NCI-H446 (cell line): Measurements from ENCODE around the gene KIAA1328.
"Not testable (repeated sequence)": the region's sequence is repeated elsewhere in the genome, so short reads cannot be mapped to it uniquely, and the experiment has no call there.

ENCODE experiments used
- DNase-seq, 2 experiments: peaks; one replicate each; lab custom pipeline; 2025; lab: John Stamatoyannopoulos, UW

The KIAA1328 gene

GRCh38 chr18:36887864-36888263 is 58.9 kb downstream of the KIAA1328 start:
- DNase-seq: no peak

GRCh38 chr18:36888778-36889177 is 59.9 kb downstream of the KIAA1328 start:
- DNase-seq: no peak

GRCh38 chr18:36889321-36889720 is 60.4 kb downstream of the KIAA1328 start:
- DNase-seq: no peak

- DNase-seq: no peak
Measured at GRCh38 chr18:36889742-36890141, 60.8 kb downstream of the KIAA1328 start.

- DNase-seq: no peak
Measured at GRCh38 chr18:36890598-36890997, 61.7 kb downstream of the KIAA1328 start.

GRCh38 chr18:36893227-36893626 is 64.3 kb downstream of the KIAA1328 start:
- DNase-seq: no peak

- DNase-seq: no peak
Measured at GRCh38 chr18:36895606-36896005, 66.7 kb downstream of the KIAA1328 start.

GRCh38 chr18:36897253-36897652 is 68.3 kb downstream of the KIAA1328 start:
- no peak for DNase-seq

GRCh38 chr18:36899289-36899688 is 70.4 kb downstream of the KIAA1328 start:
- peak in 1 of 2 experiments; percentile 23 for DNase-seq

- DNase-seq: no peak
Measured at GRCh38 chr18:36900466-36900865, 71.5 kb downstream of the KIAA1328 start.

GRCh38 chr18:36901277-36901701 is 72.4 kb downstream of the KIAA1328 start:
- peak; percentile 2 to 26 for DNase-seq

GRCh38 chr18:36903215-36903928 is 74.4 kb downstream of the KIAA1328 start:
- no peak for DNase-seq

GRCh38 chr18:36905571-36905970 is 76.6 kb downstream of the KIAA1328 start:
- peak; percentile 2 to 66 for DNase-seq

- DNase-seq: not testable (repeated sequence)
Measured at GRCh38 chr18:36909282-36909681, 80.4 kb downstream of the KIAA1328 start.

- DNase-seq: no peak
Measured at GRCh38 chr18:36912887-36913286, 84.0 kb downstream of the KIAA1328 start.

GRCh38 chr18:36917907-36918306 is 89.0 kb downstream of the KIAA1328 start:
- DNase-seq: no peak

- no peak for DNase-seq
Measured at GRCh38 chr18:36929601-36930000, 100.7 kb downstream of the KIAA1328 start.

- DNase-seq: no peak
Measured at GRCh38 chr18:36931106-36931505, 102.2 kb downstream of the KIAA1328 start.

- no peak for DNase-seq
Measured at GRCh38 chr18:36933552-36933951, 104.6 kb downstream of the KIAA1328 start.

GRCh38 chr18:36934884-36935283 is 106.0 kb downstream of the KIAA1328 start:
- DNase-seq: peak in 1 of 2 experiments; percentile 29

GRCh38 chr18:36942264-36942663 is 113.3 kb downstream of the KIAA1328 start:
- DNase-seq: peak; percentile 1 to 38

GRCh38 chr18:36947820-36948348 is 119.0 kb downstream of the KIAA1328 start:
- DNase-seq: no peak

- no peak for DNase-seq
Measured at GRCh38 chr18:36950282-36950681, 121.4 kb downstream of the KIAA1328 start.

- DNase-seq: no peak
Measured at GRCh38 chr18:36950960-36951359, 122.0 kb downstream of the KIAA1328 start.
